WTC11 (cell line): ENCODE data around the gene RAD23A.

Experiments used
- CTCF ChIP-seq: fragments of 200-600 bp; IDR thresholded peaks from 2 replicates; pipeline ENCODE4 v1.8.0; 2022; ENCODE audit warnings: antibody characterized with exemption
- NR2C2 ChIP-seq: sonication (generic); formaldehyde crosslinking; IDR thresholded peaks from 2 replicates; pipeline ENCODE4 v1.8.0; 2022; ENCODE audit warnings: mild to moderate bottlenecking, missing genetic modification reagents
- PRDM15 ChIP-seq: sonication (generic); formaldehyde crosslinking; IDR thresholded peaks from 2 replicates; pipeline ENCODE4 v1.8.0; 2022; ENCODE audit warnings: missing genetic modification reagents

GRCh38 chr19:12947702-12948611 lies 2.3 kb downstream of the RAD23A start:
- TF ChIP-seq NR2C2 (CRISPR knock-in tag) (no peak), PRDM15 (CRISPR knock-in tag) (no peak), CTCF (no peak)
